Keratinocyte (primary cell): ENCODE results near the gene ZCCHC17. TPM values are rescaled to one million over a fixed set of nuclear protein-coding genes. Genes with fewer than 3 reads are reported as not detected.
A peak's percentile ranks its signal among the peaks of the same experiment; 100 is the strongest.

Experiments used
- DNase-seq: peaks from one replicate; pipeline ENCODE4 v3.0.0-alpha.2; 2011; ENCODE audit warnings: low read depth, missing footprints, low spot score
- FAIRE-seq: peaks from 2 replicates; lab custom pipeline; 2011; peaks lifted over from hg19 to GRCh38; lab: Jason Lieb, UNC
- H2AFZ ChIP-seq: 2 replicates; pipeline ENCODE4 v1.6.0; 2012; ENCODE audit warnings: low read length, control low read depth, inconsistent platforms; ENCODE audit not compliant: control insufficient read depth
- H3K27ac ChIP-seq: 2 replicates; pipeline ENCODE4 v1.5.1; 2011; ENCODE audit warnings: low read length; ENCODE audit not compliant: control insufficient read depth, insufficient read depth
- H3K27me3 ChIP-seq: 3 replicates; pipeline ENCODE4 v1.6.0; 2011; ENCODE audit warnings: low read length; ENCODE audit not compliant: control insufficient read depth, insufficient read depth; ENCODE audit errors: extremely low read depth
- H3K36me3 ChIP-seq, 2 experiments: 2 replicates in 1 of 2; 3 replicates in 1 of 2; pipeline ENCODE4 v1.5.1; 2011; ENCODE audit warnings: low read length in 2 of 2, mild to moderate bottlenecking in 1 of 2; ENCODE audit not compliant: control insufficient read depth in 2 of 2, insufficient read depth in 2 of 2; ENCODE audit errors: extremely low read depth in 1 of 2
- H3K4me1 ChIP-seq: 3 replicates; pipeline ENCODE4 v1.5.1; 2011; ENCODE audit warnings: low read length; ENCODE audit not compliant: control insufficient read depth, insufficient read depth; ENCODE audit errors: extremely low read depth
- H3K4me2 ChIP-seq: 3 replicates; pipeline ENCODE4 v1.6.0; 2011; ENCODE audit warnings: low read depth, low read length; ENCODE audit not compliant: control insufficient read depth, insufficient read depth; ENCODE audit errors: extremely low read depth
- H3K4me3 ChIP-seq, 3 experiments: fragments of 200-600 bp in 1 of 3; sonication (generic) in 1 of 3; 2 replicates in 2 of 3; 3 replicates in 1 of 3; pipeline ENCODE4 v1.5.1; 2011 to 2016; ENCODE audit warnings: low read length in 3 of 3, mild to moderate bottlenecking in 3 of 3, control low read depth in 2 of 3, inconsistent platforms in 1 of 3, low read depth in 1 of 3, mixed read lengths in 1 of 3, mixed run types in 1 of 3, moderate library complexity in 1 of 3; ENCODE audit not compliant: control insufficient read depth in 2 of 3, insufficient read depth in 2 of 3; ENCODE audit errors: extremely low read depth in 1 of 3
- H3K79me2 ChIP-seq: 2 replicates; pipeline ENCODE4 v1.6.0; 2012; ENCODE audit warnings: low read length; ENCODE audit not compliant: control insufficient read depth, insufficient read depth
- H3K9ac ChIP-seq: 3 replicates; pipeline ENCODE4 v1.6.0; 2011; ENCODE audit warnings: low read length; ENCODE audit not compliant: control insufficient read depth, insufficient read depth; ENCODE audit errors: extremely low read depth
- H3K9me1 ChIP-seq: 3 replicates; pipeline ENCODE4 v1.6.0; 2011; ENCODE audit warnings: low read length; ENCODE audit not compliant: control insufficient read depth, insufficient read depth; ENCODE audit errors: extremely low read depth
- H3K9me3 ChIP-seq: 2 replicates; pipeline ENCODE4 v1.5.1; 2012; ENCODE audit warnings: low read depth, low read length; ENCODE audit not compliant: control insufficient read depth
- H4K20me1 ChIP-seq: 3 replicates; pipeline ENCODE4 v1.6.0; 2011; ENCODE audit warnings: low read length; ENCODE audit not compliant: control insufficient read depth, insufficient read depth; ENCODE audit errors: extremely low read depth
- EZH2 ChIP-seq: IDR thresholded peaks from one replicate; pipeline ENCODE4 v1.6.1; 2012; ENCODE audit warnings: inconsistent platforms, mild to moderate bottlenecking, low read length, moderate library complexity
- dilution Hi-C: fragments of 300-500 bp; cut with MboI; formaldehyde crosslinking; loops from one replicate; pipeline ENCODE4 v1.7.0; 2020; ENCODE audit warnings: low sequenced_read_pairs; ENCODE audit not compliant: extremely low pct_ligation_motif_present
- polyA plus RNA-seq, 5 experiments: library from polyadenylated mRNA; depleted of rRNA in 3 of 5; stranded (reverse) in 3 of 5; stranded (forward) in 1 of 5; unstranded in 1 of 5; fragments of >200 nt; gene quantifications; 1 replicate in 1 of 5; 2 replicates in 3 of 5; 3 replicates in 1 of 5; pipeline versions ENCODE4 v1.2.1 to v1.2.3, GENCODE V29; 2011 to 2012; ENCODE audit warnings: missing spikeins in 2 of 5, low read depth in 1 of 5, low replicate concordance in 1 of 5
- TF ChIP-seq, protein P1 (sequence below), 3 experiments: IDR thresholded peaks in 1 of 3; conservative IDR thresholded peaks in 1 of 3; optimal IDR thresholded peaks in 1 of 3; 2 replicates in 2 of 3; 3 replicates in 1 of 3; pipeline versions ENCODE3 to v1.5.1; 2011; ENCODE audit warnings: low read length in 3 of 3, mild to moderate bottlenecking in 3 of 3, moderate library complexity in 2 of 3, control low read depth in 1 of 3, inconsistent platforms in 1 of 3; ENCODE audit not compliant: insufficient read depth in 2 of 3; ENCODE audit errors: extremely low read depth in 1 of 3

ZCCHC17 gene
- polyA plus RNA-seq, 1 donor (not counting 4 experiments of a cell fraction or from before 2014, with no cell fraction given) = 70.0 TPM

DNA sequence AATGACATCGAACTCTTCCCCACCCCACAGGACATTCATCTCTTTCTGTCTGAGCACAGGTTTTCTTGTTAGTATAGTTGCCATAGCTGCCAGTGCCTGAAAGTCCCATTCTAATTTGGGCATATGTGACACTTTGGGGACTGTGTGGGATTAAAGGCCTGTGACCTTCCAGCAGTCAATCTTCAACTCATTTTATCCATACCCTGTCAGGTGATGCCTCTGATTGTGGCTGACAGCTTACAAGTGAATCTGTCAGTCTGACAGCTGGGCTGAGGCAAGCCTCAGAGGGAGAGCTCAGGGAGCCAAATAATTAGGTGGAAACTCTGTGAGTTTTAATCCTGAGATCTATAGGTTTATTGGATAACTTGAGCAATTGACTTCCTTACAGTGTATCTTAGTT lies 29.6 kb downstream of the ZCCHC17 start:
- no peak for FAIRE-seq
- Histone ChIP-seq H3K4me1 (peaks cover 7% of the 10 kb centered on the region), H3K9ac (no peak overlapping the region), H3K27ac (no peak overlapping the region), H4K20me1 (no peaks in the 10 kb centered on the region), H3K9me3 (no peaks in the 10 kb centered on the region), H3K4me3 (no peak overlapping the region), H3K9me1 (no peaks in the 10 kb centered on the region), H3K79me2 (no peaks in the 10 kb centered on the region), H3K4me2 (no peak overlapping the region), H3K27me3 (no peaks in the 10 kb centered on the region), H3K36me3 (peaks cover 4 to 13% of the 10 kb centered on the region in 2 experiments), H2AFZ (no peak overlapping the region)
- dilution Hi-C loops = no loop called here
- TF ChIP-seq EZH2 = no peak
- TF ChIP-seq, protein P1, sequence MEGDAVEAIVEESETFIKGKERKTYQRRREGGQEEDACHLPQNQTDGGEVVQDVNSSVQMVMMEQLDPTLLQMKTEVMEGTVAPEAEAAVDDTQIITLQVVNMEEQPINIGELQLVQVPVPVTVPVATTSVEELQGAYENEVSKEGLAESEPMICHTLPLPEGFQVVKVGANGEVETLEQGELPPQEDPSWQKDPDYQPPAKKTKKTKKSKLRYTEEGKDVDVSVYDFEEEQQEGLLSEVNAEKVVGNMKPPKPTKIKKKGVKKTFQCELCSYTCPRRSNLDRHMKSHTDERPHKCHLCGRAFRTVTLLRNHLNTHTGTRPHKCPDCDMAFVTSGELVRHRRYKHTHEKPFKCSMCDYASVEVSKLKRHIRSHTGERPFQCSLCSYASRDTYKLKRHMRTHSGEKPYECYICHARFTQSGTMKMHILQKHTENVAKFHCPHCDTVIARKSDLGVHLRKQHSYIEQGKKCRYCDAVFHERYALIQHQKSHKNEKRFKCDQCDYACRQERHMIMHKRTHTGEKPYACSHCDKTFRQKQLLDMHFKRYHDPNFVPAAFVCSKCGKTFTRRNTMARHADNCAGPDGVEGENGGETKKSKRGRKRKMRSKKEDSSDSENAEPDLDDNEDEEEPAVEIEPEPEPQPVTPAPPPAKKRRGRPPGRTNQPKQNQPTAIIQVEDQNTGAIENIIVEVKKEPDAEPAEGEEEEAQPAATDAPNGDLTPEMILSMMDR (optimal IDR thresholded peaks at IDR 0.05 in 1 of 3, IDR thresholded peaks at IDR 0.05 in 1 of 3, conservative IDR thresholded peaks at IDR 0.05 in 1 of 3; ENCODE audit: extremely low read depth in 1 of 3, insufficient read depth in 2 of 3, low read length in 3 of 3) = no peak
- no peak for DNase-seq

DNA sequence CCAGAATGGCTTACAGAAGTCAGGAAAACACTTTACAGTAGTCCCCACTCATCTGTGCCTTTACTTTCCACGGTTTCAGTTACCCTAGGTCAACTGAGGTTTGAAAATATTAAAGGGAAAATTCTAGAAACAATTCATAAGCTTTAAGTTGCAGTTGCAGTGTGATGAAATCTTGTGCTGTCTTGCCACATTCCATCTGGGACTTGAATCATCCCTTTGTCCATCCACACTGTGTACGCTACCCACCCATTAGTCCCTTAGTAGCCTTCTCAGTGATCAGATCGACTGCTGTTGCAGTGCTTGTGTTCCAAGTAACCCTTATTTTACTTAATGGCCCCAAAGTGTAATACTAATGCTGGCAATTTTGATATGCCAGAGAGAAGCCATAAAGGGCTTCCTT lies 30.5 kb downstream of the ZCCHC17 start:
- peak overlapping the region; percentile 29 for H3K4me2 ChIP-seq
- dilution Hi-C loops = no loop called here
- no peaks in the 10 kb centered on the region for H3K9me1 ChIP-seq
- peak overlapping the region; percentile 8 for H3K27ac ChIP-seq
- DNase-seq (no peak), FAIRE-seq (peak; percentile 75)
- no peak overlapping the region for H3K9ac ChIP-seq
- H3K4me3 ChIP-seq = no peak overlapping the region
- H3K9me3 ChIP-seq = no peaks in the 10 kb centered on the region
- H3K4me1 ChIP-seq = peaks cover 7% of the 10 kb centered on the region
- no peaks in the 10 kb centered on the region for H3K79me2 ChIP-seq
- H3K27me3 ChIP-seq = no peaks in the 10 kb centered on the region
- no peaks in the 10 kb centered on the region for H4K20me1 ChIP-seq
- H2AFZ ChIP-seq = no peak overlapping the region
- TF ChIP-seq EZH2 = no peak
- TF ChIP-seq, protein P1 (optimal IDR thresholded peaks at IDR 0.05 in 1 of 3, IDR thresholded peaks at IDR 0.05 in 1 of 3, conservative IDR thresholded peaks at IDR 0.05 in 1 of 3; ENCODE audit: extremely low read depth in 1 of 3, insufficient read depth in 2 of 3, low read length in 3 of 3) = no peak
- peaks cover 4 to 13% of the 10 kb centered on the region in 2 experiments for H3K36me3 ChIP-seq
